Retinal pigment epithelial cell (primary cell): ENCODE results near the gene TRAF3IP1.

Experiments
- DNase-seq: peaks from one replicate; pipeline ENCODE4 v3.0.0-alpha.2; 2010; ENCODE audit warnings: low read depth
- H3K4me3 ChIP-seq: 2 replicates; pipeline ENCODE4 v1.5.1; 2011; ENCODE audit warnings: mild to moderate bottlenecking, low read length, control low read depth, moderate library complexity
- CTCF ChIP-seq: conservative IDR thresholded peaks from 2 replicates; pipeline ENCODE4 v1.5.1; 2011; ENCODE audit warnings: low read depth, low read length, control low read depth, inconsistent platforms

Gene TRAF3IP1

GRCh38 chr2:238412067-238412767 is 91.9 kb downstream of the TRAF3IP1 start:
- no peak for TF ChIP-seq CTCF
- H3K4me3 ChIP-seq = no peak overlapping the region
- no peak for DNase-seq

GRCh38 chr2:238413368-238413767 is 93.0 kb downstream of the TRAF3IP1 start:
- no peak for DNase-seq
- H3K4me3 ChIP-seq = no peak overlapping the region
- no peak for TF ChIP-seq CTCF

- H3K4me3 ChIP-seq = no peak overlapping the region
- TF ChIP-seq CTCF = no peak
- DNase-seq = no peak
Observed at GRCh38 chr2:238415036-238415764, 94.9 kb downstream of the TRAF3IP1 start.

DNA sequence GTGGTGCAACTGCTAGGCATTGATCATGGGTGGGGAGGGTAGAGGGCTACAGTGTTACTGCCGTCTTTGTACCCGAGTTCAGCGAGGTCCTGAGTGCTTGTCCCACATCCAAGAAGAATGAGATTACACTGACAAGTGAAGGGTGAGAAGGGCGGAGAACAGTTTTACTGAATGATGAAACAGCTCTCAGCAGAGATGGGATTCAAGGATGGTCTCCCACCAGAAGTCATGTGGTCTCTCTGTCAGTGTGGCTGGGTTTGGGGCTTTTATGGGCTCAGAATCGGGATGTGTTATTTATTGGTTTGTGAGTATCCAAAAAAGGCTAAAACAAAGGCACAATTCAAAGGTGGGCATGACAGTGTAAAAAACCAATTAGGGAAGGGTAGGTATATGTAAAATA is 95.6 kb downstream of the TRAF3IP1 start:
- H3K4me3 ChIP-seq = no peak overlapping the region
- TF ChIP-seq CTCF = no peak
- no peak for DNase-seq

GRCh38 chr2:238418196-238418998 is 98.1 kb downstream of the TRAF3IP1 start:
- no peak for DNase-seq
- H3K4me3 ChIP-seq = no peak overlapping the region
- no peak for TF ChIP-seq CTCF

- TF ChIP-seq CTCF = no peak
- no peak for DNase-seq
- H3K4me3 ChIP-seq = no peak overlapping the region
Observed at GRCh38 chr2:238418999-238419546, 98.8 kb downstream of the TRAF3IP1 start.
